ENCODE data around the gene CYB5R4. TPM values are rescaled to one million over a fixed set of nuclear protein-coding genes. Genes with fewer than 3 reads are reported as not detected.

CYB5R4 gene, protein sequence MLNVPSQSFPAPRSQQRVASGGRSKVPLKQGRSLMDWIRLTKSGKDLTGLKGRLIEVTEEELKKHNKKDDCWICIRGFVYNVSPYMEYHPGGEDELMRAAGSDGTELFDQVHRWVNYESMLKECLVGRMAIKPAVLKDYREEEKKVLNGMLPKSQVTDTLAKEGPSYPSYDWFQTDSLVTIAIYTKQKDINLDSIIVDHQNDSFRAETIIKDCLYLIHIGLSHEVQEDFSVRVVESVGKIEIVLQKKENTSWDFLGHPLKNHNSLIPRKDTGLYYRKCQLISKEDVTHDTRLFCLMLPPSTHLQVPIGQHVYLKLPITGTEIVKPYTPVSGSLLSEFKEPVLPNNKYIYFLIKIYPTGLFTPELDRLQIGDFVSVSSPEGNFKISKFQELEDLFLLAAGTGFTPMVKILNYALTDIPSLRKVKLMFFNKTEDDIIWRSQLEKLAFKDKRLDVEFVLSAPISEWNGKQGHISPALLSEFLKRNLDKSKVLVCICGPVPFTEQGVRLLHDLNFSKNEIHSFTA
- 5.2 TPM for total RNA-seq

DNA sequence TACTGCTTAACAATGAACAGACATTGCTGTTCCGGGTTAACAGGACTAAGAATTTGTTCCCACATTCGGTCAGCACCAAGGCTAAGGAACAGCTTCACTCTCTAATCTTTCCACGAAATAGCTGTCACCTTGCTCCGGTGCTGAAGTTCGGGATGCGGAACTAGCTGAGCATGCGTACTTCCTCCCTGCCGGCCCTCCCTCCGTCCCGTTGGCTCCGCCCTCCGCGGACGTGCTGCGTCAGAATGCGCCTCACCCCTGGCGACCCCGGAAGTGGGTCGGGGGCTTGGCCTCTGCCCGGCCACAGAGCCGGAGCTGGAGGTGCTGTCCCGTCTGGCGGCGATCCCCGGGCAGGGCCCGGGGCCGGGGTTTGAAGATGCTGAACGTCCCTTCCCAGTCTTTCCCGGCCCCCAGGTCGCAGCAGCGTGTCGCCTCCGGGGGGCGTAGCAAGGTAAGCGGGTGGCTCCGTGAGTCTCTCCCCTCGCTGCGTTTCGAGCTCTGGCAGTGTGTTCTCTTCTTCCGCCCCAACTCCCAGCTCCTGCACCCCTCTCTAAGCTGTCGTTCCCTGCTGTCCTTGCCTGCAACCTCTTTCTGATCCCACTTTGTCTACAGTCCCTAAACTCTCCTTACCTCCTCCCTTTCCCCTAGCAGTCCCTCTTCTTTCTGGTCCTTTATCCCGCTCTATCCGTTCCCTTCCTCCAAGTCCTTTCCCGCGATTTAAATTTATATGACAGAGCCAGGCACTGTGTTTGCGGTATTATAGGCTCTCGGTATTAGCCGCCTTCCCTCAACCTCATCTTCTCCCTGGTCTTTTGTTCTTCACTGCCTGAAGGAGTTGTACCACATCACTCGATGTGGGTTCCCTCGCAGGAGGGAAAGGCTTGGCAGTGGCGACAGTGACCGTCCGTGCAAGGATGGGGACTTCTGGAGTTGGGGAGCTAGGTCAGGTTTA lies at the start of gene CYB5R4:
CYB5R4 (plus strand) TSS at position 280 of the 949 bp plus-strand sequence; CDS start at position 374, 94 bp downstream.
- H3K9ac ChIP-seq (ENCODE audit: low read depth in 1 of 3, low read length in 3 of 3): peak within 1 kb of the TSS; percentile 79 to 82 (median 81)
- no peaks in the 10 kb centered on the region for H3K9me3 ChIP-seq (ENCODE audit: control insufficient read depth in 3 of 3, low read length in 3 of 3)
- H3K27me3 ChIP-seq (ENCODE audit: control insufficient read depth in 3 of 3, insufficient read depth in 3 of 3, low read length in 3 of 3): peaks cover 0 to 8% (median 3%) of the 10 kb centered on the region in 3 donors
- peaks cover 0 to 8% (median 0%) of the 10 kb centered on the region in 3 donors for H3K36me3 ChIP-seq (ENCODE audit: control insufficient read depth in 3 of 3, insufficient read depth in 3 of 3, low read length in 3 of 3)
- peaks cover 5 to 26% (median 12%) of the 10 kb centered on the region in 3 donors for H3K4me1 ChIP-seq (ENCODE audit: control insufficient read depth in 3 of 3, insufficient read depth in 3 of 3, low read length in 3 of 3)
- peak within 1 kb of the TSS; percentile 89 to 99 (median 90) for H3K4me3 ChIP-seq (ENCODE audit: low read length in 3 of 3)
- peak within 1 kb of the TSS; percentile 78 for H3K27ac ChIP-seq (ENCODE audit: low read depth, low read length)

DNA sequence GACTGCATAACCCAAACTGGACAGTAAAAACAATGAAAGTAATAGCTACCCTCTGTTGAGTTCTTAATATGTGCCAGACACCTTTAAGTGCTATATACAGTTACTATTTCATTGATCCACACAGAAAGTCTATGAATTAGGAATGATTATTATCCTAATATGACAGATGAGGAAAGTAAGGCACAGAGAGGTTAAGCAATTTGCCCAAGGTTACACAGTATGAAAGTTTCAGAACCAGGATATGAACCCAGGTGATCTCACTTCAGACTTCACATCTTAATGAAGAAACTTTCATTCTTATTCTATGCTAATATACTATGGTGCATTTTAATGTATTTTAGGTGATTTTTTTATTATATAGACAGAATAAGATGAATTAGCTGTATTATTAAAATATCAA lies 46.9 kb upstream of the CYB5R4 start:
- H3K9me3 ChIP-seq (ENCODE audit: control insufficient read depth in 3 of 3, low read length in 3 of 3): no peaks in the 10 kb centered on the region
- no peaks in the 10 kb centered on the region for H3K4me1 ChIP-seq (ENCODE audit: control insufficient read depth in 3 of 3, insufficient read depth in 3 of 3, low read length in 3 of 3)
- no peak overlapping the region for H3K27ac ChIP-seq (ENCODE audit: low read depth, low read length)
- H3K27me3 ChIP-seq (ENCODE audit: control insufficient read depth in 3 of 3, insufficient read depth in 3 of 3, low read length in 3 of 3): no peaks in the 10 kb centered on the region
- H3K36me3 ChIP-seq (ENCODE audit: control insufficient read depth in 3 of 3, insufficient read depth in 3 of 3, low read length in 3 of 3): no peaks in the 10 kb centered on the region
- H3K9ac ChIP-seq (ENCODE audit: low read depth in 1 of 3, low read length in 3 of 3): no peak overlapping the region
- no peak overlapping the region for H3K4me3 ChIP-seq (ENCODE audit: low read length in 3 of 3)

DNA sequence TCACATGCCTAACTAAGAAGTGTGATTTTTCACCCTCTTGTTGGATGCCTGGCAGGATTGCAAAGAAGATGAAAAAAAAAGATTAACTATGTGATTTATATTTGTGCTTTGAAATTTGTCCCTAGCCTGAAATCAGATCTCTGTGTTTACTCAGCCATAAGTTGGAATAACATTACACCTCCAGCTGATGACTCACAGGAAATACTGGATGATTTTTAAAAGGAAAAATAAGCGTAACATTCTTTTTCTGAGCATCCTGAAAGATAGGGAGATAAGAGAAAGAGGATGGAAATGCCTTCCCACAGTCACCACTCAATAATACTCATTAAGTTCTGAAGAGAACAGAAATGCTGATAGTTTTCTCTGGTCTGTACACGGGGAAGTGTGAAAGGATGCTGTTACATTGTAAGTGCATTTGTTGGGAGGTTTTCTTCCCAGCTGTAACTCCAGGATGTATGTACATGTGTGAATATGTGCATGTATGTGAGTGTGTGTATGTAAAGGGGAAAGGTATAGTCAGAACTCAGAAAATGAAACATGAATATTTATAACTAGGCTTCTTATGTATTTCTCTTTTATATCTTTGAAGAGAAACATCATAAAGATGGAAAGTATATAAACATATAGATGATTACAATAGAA lies 43.7 kb upstream of the CYB5R4 start:
- H3K27me3 ChIP-seq (ENCODE audit: control insufficient read depth in 3 of 3, insufficient read depth in 3 of 3, low read length in 3 of 3): no peaks in the 10 kb centered on the region
- no peaks in the 10 kb centered on the region for H3K9me3 ChIP-seq (ENCODE audit: control insufficient read depth in 3 of 3, low read length in 3 of 3)
- no peaks in the 10 kb centered on the region for H3K4me1 ChIP-seq (ENCODE audit: control insufficient read depth in 3 of 3, insufficient read depth in 3 of 3, low read length in 3 of 3)
- no peaks in the 10 kb centered on the region for H3K36me3 ChIP-seq (ENCODE audit: control insufficient read depth in 3 of 3, insufficient read depth in 3 of 3, low read length in 3 of 3)
- no peak overlapping the region for H3K27ac ChIP-seq (ENCODE audit: low read depth, low read length)
- H3K9ac ChIP-seq (ENCODE audit: low read depth in 1 of 3, low read length in 3 of 3): no peak overlapping the region
- no peak overlapping the region for H3K4me3 ChIP-seq (ENCODE audit: low read length in 3 of 3)

DNA sequence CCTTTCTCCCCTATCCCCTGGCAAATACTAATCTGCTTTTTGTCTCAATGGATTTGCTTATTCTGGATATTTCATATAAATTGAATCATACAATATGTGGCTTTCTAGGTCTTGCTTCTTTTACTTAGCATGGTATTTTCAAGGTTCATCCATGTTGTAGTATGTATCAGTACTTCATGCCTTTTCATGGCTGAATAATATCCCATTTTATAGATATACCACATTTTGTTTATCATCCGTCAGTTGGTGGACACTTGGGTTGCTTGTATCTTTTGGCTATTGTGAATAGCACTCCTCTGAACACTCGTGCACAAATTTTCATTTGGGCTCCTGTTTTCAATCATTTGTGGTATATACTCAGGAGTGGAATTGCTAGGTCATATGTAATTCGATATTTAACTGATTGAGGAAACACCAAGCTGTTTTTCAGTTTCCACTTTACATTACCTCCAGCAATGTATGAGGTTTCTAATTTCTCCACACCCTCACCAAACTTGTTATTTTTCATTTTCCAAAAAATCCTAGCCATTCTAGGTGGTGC lies 36.8 kb upstream of the CYB5R4 start:
- no peaks in the 10 kb centered on the region for H3K36me3 ChIP-seq (ENCODE audit: control insufficient read depth in 3 of 3, insufficient read depth in 3 of 3, low read length in 3 of 3)
- no peaks in the 10 kb centered on the region for H3K27me3 ChIP-seq (ENCODE audit: control insufficient read depth in 3 of 3, insufficient read depth in 3 of 3, low read length in 3 of 3)
- no peaks in the 10 kb centered on the region for H3K9me3 ChIP-seq (ENCODE audit: control insufficient read depth in 3 of 3, low read length in 3 of 3)
- H3K9ac ChIP-seq (ENCODE audit: low read depth in 1 of 3, low read length in 3 of 3): no peak overlapping the region
- H3K27ac ChIP-seq (ENCODE audit: low read depth, low read length): no peak overlapping the region
- H3K4me3 ChIP-seq (ENCODE audit: low read length in 3 of 3): no peak overlapping the region
- no peaks in the 10 kb centered on the region for H3K4me1 ChIP-seq (ENCODE audit: control insufficient read depth in 3 of 3, insufficient read depth in 3 of 3, low read length in 3 of 3)

DNA sequence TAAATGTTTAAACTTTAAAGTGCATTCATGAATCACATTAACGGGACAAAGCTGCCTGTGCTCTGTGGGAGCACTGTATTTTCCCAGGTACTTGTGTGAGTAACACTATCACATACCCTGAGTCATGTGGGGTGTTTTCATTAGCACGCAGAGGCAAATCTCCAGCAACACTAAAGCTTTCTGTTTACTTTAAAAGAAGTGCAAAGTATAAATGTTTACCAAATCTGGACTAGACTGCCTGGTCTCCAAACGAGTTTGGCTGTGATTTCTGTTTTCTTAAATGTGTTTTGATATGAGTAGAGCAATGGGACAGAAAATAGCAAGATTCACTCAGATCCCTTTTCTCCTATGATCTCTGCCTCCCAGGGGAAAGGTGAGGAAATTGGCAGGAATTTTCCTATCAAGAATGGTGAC lies 35.1 kb upstream of the CYB5R4 start:
- Histone ChIP-seq H3K4me1 (ENCODE audit: control insufficient read depth in 3 of 3, insufficient read depth in 3 of 3, low read length in 3 of 3) (no peaks in the 10 kb centered on the region), H3K27me3 (ENCODE audit: control insufficient read depth in 3 of 3, insufficient read depth in 3 of 3, low read length in 3 of 3) (no peaks in the 10 kb centered on the region), H3K9me3 (ENCODE audit: control insufficient read depth in 3 of 3, low read length in 3 of 3) (no peaks in the 10 kb centered on the region), H3K27ac (ENCODE audit: low read depth, low read length) (no peak overlapping the region), H3K36me3 (ENCODE audit: control insufficient read depth in 3 of 3, insufficient read depth in 3 of 3, low read length in 3 of 3) (no peaks in the 10 kb centered on the region), H3K4me3 (ENCODE audit: low read length in 3 of 3) (no peak overlapping the region), H3K9ac (ENCODE audit: low read depth in 1 of 3, low read length in 3 of 3) (no peak overlapping the region)

DNA sequence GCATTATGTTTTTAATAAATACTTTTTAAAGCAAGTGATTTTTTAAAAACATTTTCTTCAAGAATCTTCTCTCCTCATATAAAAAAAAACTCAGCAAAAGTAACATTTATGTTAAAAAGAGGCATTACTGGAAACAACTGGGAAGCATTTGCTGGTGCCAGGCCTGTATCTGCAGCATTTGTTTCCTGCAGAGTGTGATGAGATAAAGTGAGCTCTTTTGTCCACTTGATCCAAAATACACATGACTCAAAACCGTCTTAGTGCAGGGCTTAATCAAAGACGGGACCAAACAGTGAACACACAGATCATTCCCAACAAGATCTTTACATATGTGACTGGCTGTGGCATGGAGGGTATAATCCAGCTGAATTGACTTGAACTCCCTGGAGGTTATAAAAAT lies 34.7 kb upstream of the CYB5R4 start:
- no peak overlapping the region for H3K4me3 ChIP-seq (ENCODE audit: low read length in 3 of 3)
- no peaks in the 10 kb centered on the region for H3K4me1 ChIP-seq (ENCODE audit: control insufficient read depth in 3 of 3, insufficient read depth in 3 of 3, low read length in 3 of 3)
- no peaks in the 10 kb centered on the region for H3K9me3 ChIP-seq (ENCODE audit: control insufficient read depth in 3 of 3, low read length in 3 of 3)
- H3K27ac ChIP-seq (ENCODE audit: low read depth, low read length): no peak overlapping the region
- no peaks in the 10 kb centered on the region for H3K27me3 ChIP-seq (ENCODE audit: control insufficient read depth in 3 of 3, insufficient read depth in 3 of 3, low read length in 3 of 3)
- H3K36me3 ChIP-seq (ENCODE audit: control insufficient read depth in 3 of 3, insufficient read depth in 3 of 3, low read length in 3 of 3): no peaks in the 10 kb centered on the region
- H3K9ac ChIP-seq (ENCODE audit: low read depth in 1 of 3, low read length in 3 of 3): no peak overlapping the region

DNA sequence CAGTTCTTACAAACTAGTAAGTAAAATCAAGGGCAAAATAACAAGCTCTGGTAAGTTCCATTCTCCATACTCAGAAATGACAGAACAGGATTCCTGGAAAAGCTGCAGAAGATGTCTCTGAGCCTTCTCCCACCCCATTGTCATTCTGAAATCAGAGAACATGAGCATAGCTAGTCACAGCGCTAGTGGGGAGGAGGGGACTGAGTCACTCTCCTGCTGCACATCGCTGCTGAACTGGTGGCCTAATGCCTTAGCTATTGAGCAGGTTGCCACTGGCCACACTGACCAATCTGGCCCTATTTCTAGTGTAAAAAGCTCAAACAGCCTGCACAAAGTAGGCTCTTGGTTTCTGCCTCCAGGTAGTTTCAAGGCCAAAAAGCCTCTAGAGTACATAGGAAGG lies 32.4 kb upstream of the CYB5R4 start:
- no peak overlapping the region for H3K4me3 ChIP-seq (ENCODE audit: low read length in 3 of 3)
- no peaks in the 10 kb centered on the region for H3K9me3 ChIP-seq (ENCODE audit: control insufficient read depth in 3 of 3, low read length in 3 of 3)
- no peak overlapping the region for H3K27ac ChIP-seq (ENCODE audit: low read depth, low read length)
- no peak overlapping the region for H3K9ac ChIP-seq (ENCODE audit: low read depth in 1 of 3, low read length in 3 of 3)
- H3K4me1 ChIP-seq (ENCODE audit: control insufficient read depth in 3 of 3, insufficient read depth in 3 of 3, low read length in 3 of 3): no peaks in the 10 kb centered on the region
- H3K27me3 ChIP-seq (ENCODE audit: control insufficient read depth in 3 of 3, insufficient read depth in 3 of 3, low read length in 3 of 3): no peaks in the 10 kb centered on the region
- no peaks in the 10 kb centered on the region for H3K36me3 ChIP-seq (ENCODE audit: control insufficient read depth in 3 of 3, insufficient read depth in 3 of 3, low read length in 3 of 3)

DNA sequence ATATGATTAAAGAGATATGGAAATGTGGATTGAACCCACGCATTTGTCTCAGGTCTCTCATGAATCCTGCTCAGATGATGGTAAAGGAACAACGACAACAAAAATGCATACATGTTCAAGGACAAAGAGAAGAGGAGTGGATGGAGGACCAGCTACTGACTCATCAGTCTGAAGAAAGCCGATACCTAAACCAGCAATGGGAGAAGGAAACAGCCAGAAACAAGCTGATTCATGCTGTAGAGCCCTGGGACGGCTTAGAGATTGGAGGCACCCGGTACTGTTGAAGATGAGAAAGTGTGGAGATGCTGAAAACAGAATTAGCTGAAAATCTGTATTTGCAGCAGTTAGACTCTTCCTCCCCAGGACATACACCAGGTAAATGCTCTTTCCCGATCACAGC lies 20.8 kb upstream of the CYB5R4 start:
- H3K9ac ChIP-seq (ENCODE audit: low read depth in 1 of 3, low read length in 3 of 3): no peak overlapping the region
- peaks cover 0 to 7% (median 4%) of the 10 kb centered on the region in 3 donors for H3K9me3 ChIP-seq (ENCODE audit: control insufficient read depth in 3 of 3, low read length in 3 of 3)
- H3K4me3 ChIP-seq (ENCODE audit: low read length in 3 of 3): no peak overlapping the region
- no peaks in the 10 kb centered on the region for H3K4me1 ChIP-seq (ENCODE audit: control insufficient read depth in 3 of 3, insufficient read depth in 3 of 3, low read length in 3 of 3)
- no peaks in the 10 kb centered on the region for H3K36me3 ChIP-seq (ENCODE audit: control insufficient read depth in 3 of 3, insufficient read depth in 3 of 3, low read length in 3 of 3)
- H3K27me3 ChIP-seq (ENCODE audit: control insufficient read depth in 3 of 3, insufficient read depth in 3 of 3, low read length in 3 of 3): peaks cover 0 to 3% (median 0%) of the 10 kb centered on the region in 3 donors
- H3K27ac ChIP-seq (ENCODE audit: low read depth, low read length): no peak overlapping the region

DNA sequence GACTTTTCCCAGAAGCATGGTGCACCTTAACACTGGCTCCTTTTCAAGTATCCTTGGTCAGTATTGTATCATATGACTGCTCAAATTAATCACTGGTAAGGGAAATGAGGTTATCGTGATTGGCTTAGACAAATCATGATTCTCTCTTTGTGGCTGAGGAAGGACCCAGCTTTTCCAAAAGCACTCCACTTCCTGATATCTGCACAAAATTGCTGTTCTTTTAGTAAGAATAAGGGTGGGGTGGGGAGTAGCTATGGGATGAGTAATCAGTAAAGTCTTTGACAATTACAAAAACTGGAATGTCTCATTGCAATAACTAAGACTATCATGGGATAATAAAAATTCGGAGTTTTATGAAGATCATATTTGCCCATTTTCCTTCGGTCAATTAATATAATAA lies 15.3 kb upstream of the CYB5R4 start:
- H3K9me3 ChIP-seq (ENCODE audit: control insufficient read depth in 3 of 3, low read length in 3 of 3): peaks cover 0 to 4% (median 4%) of the 10 kb centered on the region in 3 donors
- H3K9ac ChIP-seq (ENCODE audit: low read depth in 1 of 3, low read length in 3 of 3): no peak overlapping the region
- no peaks in the 10 kb centered on the region for H3K4me1 ChIP-seq (ENCODE audit: control insufficient read depth in 3 of 3, insufficient read depth in 3 of 3, low read length in 3 of 3)
- H3K4me3 ChIP-seq (ENCODE audit: low read length in 3 of 3): no peak overlapping the region
- H3K27me3 ChIP-seq (ENCODE audit: control insufficient read depth in 3 of 3, insufficient read depth in 3 of 3, low read length in 3 of 3): no peaks in the 10 kb centered on the region
- H3K36me3 ChIP-seq (ENCODE audit: control insufficient read depth in 3 of 3, insufficient read depth in 3 of 3, low read length in 3 of 3): no peaks in the 10 kb centered on the region
- no peak overlapping the region for H3K27ac ChIP-seq (ENCODE audit: low read depth, low read length)
